A549 treated with AZD2906 at 1 μM for 4 hours (cell line): ENCODE results near the gene PLEKHB2. TPM values are rescaled to one million over a fixed set of nuclear protein-coding genes. Genes with fewer than 3 reads are reported as not detected.

Experiments used
- total RNA-seq: library from RNA; stranded (reverse); fragments of 200-300 nt; extraction: Qiagen RNA extraction; gene quantifications from 5 replicates; pipeline ENCODE4 v1.2.3, GENCODE V29; 2022

PLEKHB2 gene
- 72.8 to 95.1 TPM (median 78.4 TPM) in 5 replicates for total RNA-seq

GRCh38 chr2:131105156-131105949, at the start of gene PLEKHB2:
TSS of gene PLEKHB2 (plus strand) at chr2:131105336. CDS start at chr2:131120942, 15,606 bp downstream.

GRCh38 chr2:131093006-131093695, 12.0 kb upstream of the PLEKHB2 start, which contains the start of gene FAM168B:
TSS of gene FAM168B (minus strand) at chr2:131093460. CDS start at chr2:131082646, 10,814 bp downstream.

Other genes with a start within 250 kb of the PLEKHB2 start
- gene FAM168B, start 11.9 kb upstream of the PLEKHB2 start, total RNA-seq: 78.9 to 89.5 TPM (median 86.1 TPM) in 5 replicates
- 0.03 to 0.07 TPM (median 0.06 TPM) in 5 replicates for gene POTEE, start 104.2 kb downstream of the PLEKHB2 start, total RNA-seq